Gastroesophageal sphincter (tissue), 4 donors: ENCODE measurements around the gene TENT5A. TPM values are rescaled to one million over a fixed set of nuclear protein-coding genes. Genes with fewer than 3 reads are reported as not detected.

Experiments
- ATAC-seq: fragments of 150-250 bp; one replicate; pipeline ENCODE4 v1.9.1; 2016; ENCODE audit warnings: mild to moderate bottlenecking, moderate library complexity
- H3K27ac ChIP-seq, 4 donors: fragments of 200-600 bp; sonication (generic) in 3 of 4; 1 replicate in 3 of 4; 2 replicates in 1 of 4; pipeline ENCODE4 v1.5.1; 2016 to 2019
- H3K27me3 ChIP-seq: fragments of 200-600 bp; sonication (generic); one replicate; pipeline ENCODE4 v1.5.1; 2019
- H3K36me3 ChIP-seq, 2 donors: fragments of 200-600 bp; sonication (generic); one replicate each; pipeline ENCODE4 v1.5.1; 2019; ENCODE audit warnings: control low read depth in 1 of 2
- H3K4me1 ChIP-seq, 3 donors: fragments of 200-600 bp; sonication (generic); 1 replicate in 2 of 3; 2 replicates in 1 of 3; pipeline ENCODE4 v1.5.1; 2016 to 2019; ENCODE audit warnings: control low read depth in 2 of 3
- H3K4me3 ChIP-seq, 2 donors: fragments of 200-600 bp; sonication (generic); one replicate each; pipeline ENCODE4 v1.5.1; 2019; ENCODE audit warnings: mild to moderate bottlenecking in 1 of 2, moderate library complexity in 1 of 2
- H3K9me3 ChIP-seq, 3 donors: fragments of 200-600 bp; sonication (generic); one replicate each; pipeline ENCODE4 v1.5.1; 2017 to 2019; ENCODE audit warnings: control low read depth in 2 of 3
- EP300 ChIP-seq: sonication (generic); formaldehyde crosslinking; IDR thresholded peaks from one replicate; pipeline ENCODE4 v1.6.1; 2017; ENCODE audit warnings: antibody characterized with exemption, mild to moderate bottlenecking
- POLR2A ChIP-seq, 2 donors: fragments of 450-650 bp; IDR thresholded peaks; one replicate each; pipeline ENCODE4 v1.6.1; 2017; ENCODE audit warnings: antibody characterized with exemption in 2 of 2, mild to moderate bottlenecking in 2 of 2, moderate library complexity in 1 of 2
- POLR2AphosphoS5 ChIP-seq: sonication (generic); formaldehyde crosslinking; IDR thresholded peaks from one replicate; pipeline ENCODE4 v1.6.1; 2017; ENCODE audit warnings: antibody characterized with exemption
- WGBS, 2 donors: methylation state at CpG; one replicate each; pipeline ENCODE4 v1.1.5; 2018; ENCODE audit warnings: low coverage in 1 of 2; 5-methylcytosine and 5-hydroxymethylcytosine counted together
- total RNA-seq, 4 donors: library from RNA; depleted of rRNA; stranded (reverse); fragments of >200 nt; gene quantifications; one replicate each; pipeline ENCODE4 v1.1.0, GENCODE V29; 2016
- TF ChIP-seq, protein P1 (sequence below), 4 experiments: fragments of 200-600 bp in 2 of 4; fragments of 450-650 bp in 2 of 4; sonication (generic) in 1 of 4; IDR thresholded peaks; one replicate each; pipeline ENCODE4 v1.5.1; 2017 to 2019; ENCODE audit warnings: antibody characterized with exemption in 4 of 4, mild to moderate bottlenecking in 2 of 4, moderate library complexity in 2 of 4

The TENT5A gene
- total RNA-seq, 4 donors from 2014 or later = 8.4 to 35.8 (median 14.3) TPM

- Histone ChIP-seq H3K36me3 (no peaks in the 10 kb centered on the region), H3K9me3 (no peaks in the 10 kb centered on the region), H3K27ac (no peak overlapping the region), H3K4me1 (no peaks in the 10 kb centered on the region), H3K27me3 (no peaks in the 10 kb centered on the region), H3K4me3 (no peak overlapping the region)
- ATAC-seq = no peak
- WGBS, 2 donors = 82 to 91% methylated on average over 2 of the region's 2 CpGs
- TF ChIP-seq POLR2A (IDR thresholded peaks at IDR 0.05) (no peak), POLR2AphosphoS5 (no peak), EP300 (no peak)
- TF ChIP-seq, protein P1, sequence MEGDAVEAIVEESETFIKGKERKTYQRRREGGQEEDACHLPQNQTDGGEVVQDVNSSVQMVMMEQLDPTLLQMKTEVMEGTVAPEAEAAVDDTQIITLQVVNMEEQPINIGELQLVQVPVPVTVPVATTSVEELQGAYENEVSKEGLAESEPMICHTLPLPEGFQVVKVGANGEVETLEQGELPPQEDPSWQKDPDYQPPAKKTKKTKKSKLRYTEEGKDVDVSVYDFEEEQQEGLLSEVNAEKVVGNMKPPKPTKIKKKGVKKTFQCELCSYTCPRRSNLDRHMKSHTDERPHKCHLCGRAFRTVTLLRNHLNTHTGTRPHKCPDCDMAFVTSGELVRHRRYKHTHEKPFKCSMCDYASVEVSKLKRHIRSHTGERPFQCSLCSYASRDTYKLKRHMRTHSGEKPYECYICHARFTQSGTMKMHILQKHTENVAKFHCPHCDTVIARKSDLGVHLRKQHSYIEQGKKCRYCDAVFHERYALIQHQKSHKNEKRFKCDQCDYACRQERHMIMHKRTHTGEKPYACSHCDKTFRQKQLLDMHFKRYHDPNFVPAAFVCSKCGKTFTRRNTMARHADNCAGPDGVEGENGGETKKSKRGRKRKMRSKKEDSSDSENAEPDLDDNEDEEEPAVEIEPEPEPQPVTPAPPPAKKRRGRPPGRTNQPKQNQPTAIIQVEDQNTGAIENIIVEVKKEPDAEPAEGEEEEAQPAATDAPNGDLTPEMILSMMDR (IDR thresholded peaks at IDR 0.05) = peak in 1 of 4 experiments; percentile 21
Observed at GRCh38 chr6:81734081-81734480, 18.4 kb downstream of the TENT5A start.

DNA sequence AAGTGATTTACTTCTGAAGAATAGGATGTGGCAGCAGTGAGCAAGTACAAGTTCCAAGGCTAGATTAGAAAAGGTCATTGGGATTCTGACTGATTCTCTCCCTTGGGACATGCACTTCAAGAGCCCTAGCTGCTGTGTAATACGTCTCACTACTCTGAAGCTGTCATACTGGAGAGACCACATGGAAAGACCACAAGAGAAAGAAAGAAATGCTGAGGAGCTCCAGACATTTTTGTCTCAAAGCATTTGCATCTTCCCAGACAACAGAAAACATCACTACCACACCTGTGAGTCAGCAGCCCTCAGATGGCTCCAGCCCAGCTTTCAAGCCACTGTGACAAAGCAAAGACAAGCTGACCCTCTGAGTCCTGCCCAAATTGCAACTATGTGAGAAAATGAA lies 20.7 kb downstream of the TENT5A start:
- WGBS, 2 donors = 20% methylated on average over 1 of the region's 1 CpG; no CpG with 5 or more reads in 1 of the 2 donors
- ATAC-seq = no peak
- Histone ChIP-seq H3K9me3 (no peaks in the 10 kb centered on the region), H3K4me1 (no peaks in the 10 kb centered on the region), H3K27me3 (no peaks in the 10 kb centered on the region), H3K36me3 (no peaks in the 10 kb centered on the region), H3K4me3 (no peak overlapping the region), H3K27ac (no peak overlapping the region)
- TF ChIP-seq EP300 = no peak
- TF ChIP-seq POLR2A (IDR thresholded peaks at IDR 0.05) = no peak
- TF ChIP-seq, protein P1 (IDR thresholded peaks at IDR 0.05) = no peak
- TF ChIP-seq POLR2AphosphoS5 = no peak

- H3K36me3 ChIP-seq = no peaks in the 10 kb centered on the region
- no peak for ATAC-seq
- no peak for TF ChIP-seq EP300
- H3K27ac ChIP-seq = no peak overlapping the region
- H3K27me3 ChIP-seq = no peaks in the 10 kb centered on the region
- H3K4me3 ChIP-seq = no peak overlapping the region
- no peaks in the 10 kb centered on the region for H3K9me3 ChIP-seq
- 87 to 95% methylated on average over 5 to 7 of the region's 8 CpGs for WGBS, 2 donors
- no peaks in the 10 kb centered on the region for H3K4me1 ChIP-seq
Observed at GRCh38 chr6:81727876-81728517, 24.5 kb downstream of the TENT5A start.

DNA sequence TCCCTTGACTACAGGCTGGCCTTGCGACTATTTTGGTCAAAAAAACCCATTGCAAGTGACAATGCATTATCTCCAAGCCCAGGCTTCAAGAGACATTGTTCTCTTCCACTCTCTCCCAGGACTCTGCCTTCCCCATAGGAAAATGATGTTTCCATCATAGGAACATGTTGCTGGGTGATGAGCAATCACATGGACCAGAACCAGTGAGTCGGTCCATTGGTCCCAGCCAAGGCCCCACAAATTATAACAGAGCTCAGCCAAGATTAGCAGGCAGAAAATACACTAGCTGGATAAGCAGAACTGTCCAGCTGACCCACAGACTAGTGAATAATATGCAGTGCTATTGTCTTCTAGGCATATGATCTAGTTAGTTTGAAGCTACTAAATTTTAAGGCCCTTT lies 27.4 kb downstream of the TENT5A start:
- Histone ChIP-seq H3K36me3 (no peaks in the 10 kb centered on the region), H3K4me1 (no peaks in the 10 kb centered on the region), H3K9me3 (no peaks in the 10 kb centered on the region), H3K27me3 (no peaks in the 10 kb centered on the region), H3K27ac (no peak overlapping the region), H3K4me3 (no peak overlapping the region)
- TF ChIP-seq, protein P1 (IDR thresholded peaks at IDR 0.05) = no peak
- TF ChIP-seq POLR2A (IDR thresholded peaks at IDR 0.05) (no peak), POLR2AphosphoS5 (no peak), EP300 (no peak)
- 100% methylated on average over 1 of the region's 2 CpGs for WGBS, 2 donors
- no peak for ATAC-seq

DNA sequence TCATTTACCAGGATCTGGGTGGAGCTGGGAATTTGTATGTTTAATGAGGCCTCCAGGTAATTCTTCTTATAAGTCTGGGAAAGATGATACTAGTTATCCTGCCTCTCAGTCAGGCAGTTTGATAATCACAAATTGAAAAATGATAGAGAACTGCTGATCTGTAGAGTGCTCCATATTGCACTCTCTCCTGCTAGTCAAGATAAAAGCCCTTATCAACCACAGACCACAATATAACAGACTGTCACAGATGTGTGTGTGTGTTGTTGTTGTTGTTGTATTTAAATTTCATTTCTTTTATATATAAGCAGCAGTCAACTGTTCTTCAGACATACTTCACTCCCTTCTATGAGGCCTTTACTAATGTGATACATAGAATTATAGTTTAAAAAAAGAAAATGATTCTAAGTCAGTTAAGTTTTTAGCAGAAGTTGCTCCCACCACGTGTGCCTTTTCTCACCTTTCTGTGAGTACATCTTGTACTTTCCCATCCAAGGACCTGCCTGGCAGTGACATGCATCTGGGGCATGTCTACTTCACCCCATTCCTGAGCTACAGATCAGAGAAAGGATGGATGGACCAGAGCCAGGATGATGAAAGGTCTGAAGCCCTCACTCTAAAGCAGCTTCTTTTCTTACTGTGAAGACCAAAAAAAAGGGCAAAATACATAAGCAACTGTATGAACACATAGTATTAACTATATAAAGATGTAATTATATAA lies 29.8 kb downstream of the TENT5A start:
- no peak for ATAC-seq
- H3K4me1 ChIP-seq = no peaks in the 10 kb centered on the region
- H3K27me3 ChIP-seq = no peaks in the 10 kb centered on the region
- no peaks in the 10 kb centered on the region for H3K9me3 ChIP-seq
- H3K36me3 ChIP-seq = no peaks in the 10 kb centered on the region
- no peak for TF ChIP-seq POLR2A (IDR thresholded peaks at IDR 0.05)
- TF ChIP-seq POLR2AphosphoS5 = no peak
- TF ChIP-seq, protein P1 (IDR thresholded peaks at IDR 0.05) = no peak
- no peak for TF ChIP-seq EP300
- 38 to 47% methylated on average over 1 of the region's 1 CpG for WGBS, 2 donors
- H3K27ac ChIP-seq = no peak overlapping the region
- H3K4me3 ChIP-seq = no peak overlapping the region
